Testis (tissue), 2 donors: ENCODE data around the gene HOXD13.

Experiments used
- CTCF ChIP-seq, 3 experiments: fragments of 450-650 bp in 2 of 3; fragments of 200-600 bp in 1 of 3; sonication (generic) in 1 of 3; IDR thresholded peaks; one replicate each; pipeline ENCODE4 v1.5.1; 2016 to 2019; ENCODE audit warnings: antibody characterized with exemption in 3 of 3, mild to moderate bottlenecking in 2 of 3, moderate library complexity in 1 of 3
- POLR2A ChIP-seq: fragments of 450-650 bp; IDR thresholded peaks from one replicate; pipeline ENCODE4 v1.6.1; 2017; ENCODE audit warnings: antibody characterized with exemption, mild to moderate bottlenecking, moderate library complexity

GRCh38 chr2:176118601-176119339 is 26.2 kb downstream of the HOXD13 start:
- TF ChIP-seq POLR2A, result no peak
- TF ChIP-seq CTCF (IDR thresholded peaks at IDR 0.05), result peak; percentile 42 to 67 (median 61)
